GM18499 (cell line): Measurements from ENCODE around the gene SPSB1.

Experiments used
- ATAC-seq: cut with Tn5 transposase; IDR thresholded peaks from one replicate; pipeline ENCODE4 v1.9.1; 2021; ENCODE audit warnings: moderate number of reproducible peaks; ENCODE audit not compliant: insufficient read depth, unreplicated experiment

Gene SPSB1

GRCh38 chr1:9258629-9259028 lies 34.1 kb upstream of the SPSB1 start:
- no peak for ATAC-seq

- ATAC-seq: no peak
Observed at GRCh38 chr1:9260059-9260766, 32.5 kb upstream of the SPSB1 start.

GRCh38 chr1:9261496-9261895 lies 31.2 kb upstream of the SPSB1 start:
- no peak for ATAC-seq

GRCh38 chr1:9262096-9262986 lies 30.4 kb upstream of the SPSB1 start:
- ATAC-seq: no peak

GRCh38 chr1:9263276-9263855 lies 29.3 kb upstream of the SPSB1 start:
- ATAC-seq: no peak

- no peak for ATAC-seq
Observed at GRCh38 chr1:9263984-9264872, 28.5 kb upstream of the SPSB1 start.

- no peak for ATAC-seq
Observed at GRCh38 chr1:9265037-9265436, 27.7 kb upstream of the SPSB1 start.

- ATAC-seq: no peak
Observed at GRCh38 chr1:9265968-9266367, 26.7 kb upstream of the SPSB1 start.

GRCh38 chr1:9267352-9267686 lies 25.4 kb upstream of the SPSB1 start:
- no peak for ATAC-seq

- no peak for ATAC-seq
Observed at GRCh38 chr1:9267827-9268581, 24.7 kb upstream of the SPSB1 start.

GRCh38 chr1:9269078-9269501 lies 23.6 kb upstream of the SPSB1 start:
- no peak for ATAC-seq

GRCh38 chr1:9269721-9270120 lies 23.0 kb upstream of the SPSB1 start:
- no peak for ATAC-seq

- ATAC-seq: no peak
Observed at GRCh38 chr1:9270290-9270883, 22.3 kb upstream of the SPSB1 start.

- ATAC-seq: no peak
Observed at GRCh38 chr1:9271283-9271682, 21.4 kb upstream of the SPSB1 start.

GRCh38 chr1:9271861-9272595 lies 20.7 kb upstream of the SPSB1 start:
- no peak for ATAC-seq

- no peak for ATAC-seq
Observed at GRCh38 chr1:9273177-9273576, 19.5 kb upstream of the SPSB1 start.

- no peak for ATAC-seq
Observed at GRCh38 chr1:9275161-9275560, 17.5 kb upstream of the SPSB1 start.

- no peak for ATAC-seq
Observed at GRCh38 chr1:9275567-9276034, 17.1 kb upstream of the SPSB1 start.

GRCh38 chr1:9278116-9278515 lies 14.6 kb upstream of the SPSB1 start:
- no peak for ATAC-seq
